Measurements from ENCODE around the gene LRRC37A3.
"Not testable (repeated sequence)": the region's sequence is repeated elsewhere in the genome, so short reads cannot be mapped to it uniquely, and the experiment has no call there.

Gene LRRC37A3

GRCh38 chr17:64925244-64925643 is 6.0 kb upstream of the LRRC37A3 start:
- DNase-seq, result not testable (repeated sequence)

DNA sequence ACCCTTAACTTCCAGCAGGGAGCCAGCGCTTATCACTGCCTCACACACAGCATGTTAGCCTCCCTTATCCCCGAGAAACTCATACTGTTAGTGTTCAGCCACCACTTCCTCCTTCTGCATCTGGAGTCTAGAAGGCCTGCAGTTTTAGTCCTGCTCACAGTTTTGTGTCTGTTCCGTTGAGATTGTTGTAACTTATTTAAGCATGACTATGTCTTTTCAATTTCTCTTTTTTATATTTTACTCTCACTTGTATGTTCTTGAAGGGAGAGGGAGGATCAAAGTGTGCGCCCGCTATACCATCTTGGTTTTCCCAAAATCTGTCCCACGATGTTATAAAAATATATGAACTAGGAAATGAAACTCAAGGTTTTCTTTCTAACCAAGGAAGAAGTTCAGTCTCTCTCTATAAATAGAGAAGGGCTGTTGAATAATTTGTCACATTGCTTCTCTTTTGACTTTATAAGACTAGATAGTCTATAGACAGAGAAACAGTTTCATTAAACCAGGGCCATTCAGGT is 3.8 kb upstream of the LRRC37A3 start:
- not testable (repeated sequence) for DNase-seq

DNA sequence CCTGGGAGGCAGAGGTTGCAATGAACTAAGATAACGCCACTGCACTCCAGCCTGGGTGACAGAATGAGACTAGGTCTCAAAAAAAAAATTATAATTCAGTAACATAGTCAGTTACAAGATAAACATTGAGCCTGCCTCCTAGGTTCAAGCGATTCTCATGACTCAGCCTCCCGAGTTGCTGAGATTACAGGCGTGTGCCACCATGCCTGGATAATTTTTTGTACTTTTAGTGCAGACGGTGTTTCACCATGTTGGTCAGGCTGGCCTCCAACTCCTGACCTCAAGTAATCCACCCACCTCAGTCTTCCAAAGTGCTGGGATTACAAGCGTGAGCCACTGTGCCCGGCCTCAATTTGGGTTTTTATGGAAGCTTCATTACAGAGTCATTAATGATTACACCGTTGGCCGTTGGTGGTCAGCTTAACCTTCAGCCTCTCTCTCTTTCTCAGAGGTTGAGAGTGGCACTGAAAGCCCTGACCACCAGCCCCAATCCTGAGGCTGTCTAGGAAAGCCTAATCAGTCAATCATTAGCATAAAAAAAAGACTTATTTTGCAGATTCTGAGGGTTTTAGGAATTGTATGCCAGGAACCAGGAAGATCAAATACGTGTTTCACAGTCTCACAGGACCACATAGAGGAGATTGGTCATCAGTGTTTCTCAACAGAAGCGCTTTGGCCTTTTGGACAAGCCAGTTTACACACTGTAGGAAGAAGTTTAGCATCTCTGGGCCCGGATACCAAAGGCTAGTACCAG is 1.3 kb upstream of the LRRC37A3 start:
- DNase-seq, result no peak

- no peak for DNase-seq
These were observed 744 bp upstream of the LRRC37A3 start for GRCh38 chr17:64920026-64920418.

- DNase-seq, result peak in 2 of 5 experiments; percentile 17 to 57
These were observed 413 bp downstream of the LRRC37A3 start for GRCh38 chr17:64918842-64919288.

- DNase-seq, result not testable (repeated sequence)
These were observed 1.7 kb downstream of the LRRC37A3 start for GRCh38 chr17:64917540-64917939.

GRCh38 chr17:64915244-64915643 is 4.0 kb downstream of the LRRC37A3 start:
- DNase-seq, result not testable (repeated sequence)

- DNase-seq, result not testable (repeated sequence)
These were observed 9.1 kb downstream of the LRRC37A3 start for GRCh38 chr17:64910191-64910514.

DNA sequence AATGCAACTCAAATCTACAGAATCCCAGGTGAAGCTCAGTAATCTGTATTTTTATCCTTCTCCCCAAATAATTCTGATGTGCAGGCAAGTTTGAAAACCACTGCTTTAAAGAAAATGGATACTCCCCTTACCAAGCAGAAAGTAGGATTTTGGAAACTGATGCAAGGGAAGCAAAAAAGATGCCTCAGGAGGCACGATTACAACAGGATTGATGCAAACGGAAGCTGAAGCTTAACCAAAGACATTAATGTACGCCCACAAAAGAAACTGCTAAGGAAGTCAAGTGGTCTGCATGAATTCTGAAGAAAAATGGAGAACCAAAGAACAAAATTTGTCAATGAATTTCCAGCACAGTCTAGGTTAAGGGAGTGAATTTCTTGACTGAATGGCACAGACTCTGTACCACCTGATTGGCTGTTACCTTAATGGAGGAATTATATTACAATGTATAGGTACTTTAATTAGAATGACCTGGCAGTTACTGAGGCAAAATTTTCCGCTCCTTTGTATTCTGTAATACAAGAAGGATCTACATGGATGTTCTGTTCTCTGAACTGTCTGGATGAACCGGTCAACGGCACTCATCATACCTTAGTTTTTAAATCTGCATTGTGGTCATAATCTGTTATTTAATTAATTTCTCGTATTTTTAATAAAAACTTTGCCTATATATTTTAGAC is 9.6 kb downstream of the LRRC37A3 start:
- DNase-seq, result not testable (repeated sequence)

DNA sequence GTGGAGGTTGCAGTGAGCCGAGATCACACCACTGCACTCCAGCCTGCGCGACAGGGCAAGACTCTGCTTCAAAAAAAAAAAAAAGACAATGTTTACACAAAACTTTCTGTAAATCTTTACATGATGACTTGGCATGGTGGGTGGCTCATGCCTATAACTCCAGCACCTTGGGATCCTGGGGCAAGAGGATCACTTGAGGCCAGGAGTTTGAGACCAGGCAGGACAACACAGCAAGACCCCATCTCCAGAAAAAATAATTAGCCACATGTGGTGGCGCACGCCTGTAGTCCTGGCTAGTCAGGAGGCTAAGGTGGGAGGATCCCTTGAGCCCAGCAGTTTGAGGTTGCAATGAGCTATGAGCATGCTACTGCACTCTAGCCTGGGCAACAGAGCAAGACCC is 15.2 kb downstream of the LRRC37A3 start:
- DNase-seq, result not testable (repeated sequence)

DNA sequence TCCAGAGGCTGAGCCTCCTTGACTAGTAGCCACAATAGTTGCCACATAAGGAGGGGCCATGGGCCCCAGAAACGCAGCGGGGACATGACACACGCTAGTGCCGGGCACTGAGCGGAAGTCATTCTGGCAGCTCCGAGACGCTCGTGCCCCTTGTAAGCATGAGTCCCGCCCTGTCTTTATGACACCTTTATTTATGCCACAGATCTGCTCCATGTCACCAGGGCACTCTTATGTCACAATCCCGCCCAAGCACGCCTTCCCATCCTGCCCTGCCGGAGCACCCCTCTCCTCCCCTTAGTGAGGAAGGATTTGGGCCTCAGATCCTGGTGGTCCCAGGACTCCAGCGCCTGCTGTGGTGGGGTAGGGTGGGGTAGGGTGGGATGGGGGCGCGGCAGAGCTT is 22.1 kb downstream of the LRRC37A3 start:
- DNase-seq, result not testable (repeated sequence)

DNA sequence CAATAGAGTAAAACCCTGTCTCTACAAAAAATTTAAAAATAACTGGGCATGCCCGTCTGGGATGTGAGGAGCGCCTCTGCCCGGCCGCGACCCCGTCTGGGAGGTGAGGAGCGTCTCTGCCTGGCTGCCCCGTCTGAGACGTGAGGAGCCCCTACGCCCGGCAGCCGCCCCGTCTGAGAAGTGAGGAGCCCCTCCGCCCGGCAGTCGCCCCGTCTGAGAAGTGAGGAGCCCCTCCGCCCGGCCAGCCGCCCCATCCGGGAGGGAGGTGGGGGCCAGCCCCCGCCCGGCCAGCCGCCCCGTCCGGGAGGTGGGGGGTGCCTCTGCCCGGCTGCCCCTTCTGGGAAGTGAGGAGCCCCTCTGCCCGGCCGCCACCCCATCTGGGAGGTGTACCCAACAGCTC is 45.1 kb downstream of the LRRC37A3 start:
- not testable (repeated sequence) for DNase-seq

DNA sequence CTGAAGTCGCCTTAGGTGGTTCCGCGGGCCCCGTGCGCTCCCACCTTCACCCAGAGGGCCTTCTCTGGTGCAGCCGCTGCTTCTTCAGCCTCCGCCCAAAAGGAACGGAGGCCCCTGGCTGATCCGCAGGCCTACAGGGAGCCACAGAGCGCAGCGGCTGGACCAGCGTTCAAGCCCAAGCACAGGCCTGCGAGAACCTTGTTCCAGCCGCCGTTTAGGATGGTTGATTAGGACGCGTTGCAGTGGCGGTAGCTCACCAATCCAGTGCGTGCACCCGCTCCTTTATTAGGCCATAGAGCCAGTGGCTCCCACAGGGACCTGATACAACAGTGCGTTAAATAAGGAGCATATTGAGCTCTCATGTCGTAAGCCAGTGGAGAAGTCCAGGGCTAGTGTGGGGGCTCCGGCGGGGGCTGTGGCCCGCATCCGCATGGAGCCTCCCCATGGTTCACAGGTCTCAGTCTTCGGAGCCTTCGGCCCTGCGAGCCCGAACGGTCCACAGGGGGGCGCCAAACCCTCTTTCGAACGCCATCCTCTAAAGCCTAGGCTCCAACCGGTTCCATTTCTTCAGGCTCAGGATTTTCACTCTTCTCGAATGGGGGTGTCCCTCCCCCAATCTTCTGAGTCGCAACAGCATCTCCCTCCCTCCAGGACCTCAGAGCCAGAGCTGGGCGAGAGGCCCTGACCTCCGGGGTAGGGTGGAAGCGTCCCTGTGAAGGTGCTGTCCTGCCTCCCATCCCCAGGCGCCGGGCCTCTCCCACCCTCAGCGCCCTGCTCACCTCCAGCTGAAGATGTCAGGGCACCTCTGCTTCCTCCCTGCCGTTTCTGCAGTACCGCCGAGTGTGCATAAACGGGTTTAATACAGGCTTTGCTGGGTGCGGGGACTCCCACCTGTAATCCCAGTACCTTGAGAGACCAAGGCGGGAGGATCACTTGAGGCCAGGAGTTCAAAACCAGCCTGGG is 71.5 kb downstream of the LRRC37A3 start:
- DNase-seq, result peak; percentile 41 to 74 (median 62)

DNA sequence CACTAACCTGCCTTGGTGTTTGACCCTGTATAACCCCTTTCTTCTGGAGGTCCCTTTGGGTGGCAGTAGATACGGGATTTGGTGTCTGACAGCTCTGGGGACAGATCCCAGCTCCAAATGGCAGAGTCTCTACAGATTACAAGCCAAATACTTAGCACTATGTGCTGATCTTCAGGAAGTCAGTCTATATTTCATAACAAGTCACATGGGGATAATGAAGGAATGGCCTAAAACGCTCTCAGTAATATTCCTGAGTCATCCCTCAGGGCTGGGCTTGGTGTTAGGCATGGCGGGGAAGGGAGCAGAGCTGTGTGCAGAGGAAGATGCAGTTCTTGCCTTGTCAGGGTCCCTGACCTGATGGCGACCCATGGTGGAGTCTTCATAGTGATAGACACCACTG is 72.4 kb downstream of the LRRC37A3 start:
- DNase-seq, result not testable (repeated sequence)

DNA sequence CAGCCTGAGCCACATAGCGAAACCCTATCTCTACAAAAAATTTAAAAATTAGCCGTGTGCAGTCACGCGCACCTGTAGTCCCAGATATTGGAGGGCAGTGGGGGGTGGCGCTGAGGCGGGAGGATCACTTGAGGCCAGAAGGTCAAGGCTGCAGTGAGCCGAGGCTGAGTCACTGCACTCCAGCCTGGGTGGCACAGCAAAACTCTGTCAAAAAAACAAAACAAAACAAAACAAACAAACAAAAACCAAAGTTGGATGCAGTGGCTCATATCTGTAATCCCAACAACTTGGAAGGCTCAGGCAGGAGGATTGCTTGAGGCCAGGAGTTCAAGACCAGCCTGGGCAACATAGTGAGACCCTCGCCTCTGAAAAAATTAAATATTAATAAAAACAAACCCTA is 75.4 kb downstream of the LRRC37A3 start:
- not testable (repeated sequence) for DNase-seq

DNA sequence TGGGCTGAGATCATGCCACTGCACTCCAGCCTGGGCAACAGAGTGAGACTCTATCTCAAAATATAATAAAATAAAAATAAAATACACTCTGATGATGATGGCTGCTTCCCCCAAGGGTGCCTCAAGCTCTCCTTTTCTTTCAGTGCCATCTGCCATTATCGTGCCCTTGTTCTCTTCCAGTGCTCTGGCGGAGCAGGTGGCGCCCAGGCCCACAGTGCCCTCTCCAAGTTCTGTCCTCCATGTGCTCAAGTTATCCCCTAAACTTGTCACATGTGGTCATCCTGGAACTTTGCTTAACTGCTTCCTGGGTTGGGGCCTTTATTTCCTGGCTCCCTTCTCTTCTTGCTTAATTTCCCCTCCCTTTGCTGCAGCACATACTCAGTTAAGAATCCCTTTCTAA is 76.4 kb downstream of the LRRC37A3 start:
- DNase-seq, result not testable (repeated sequence)

DNA sequence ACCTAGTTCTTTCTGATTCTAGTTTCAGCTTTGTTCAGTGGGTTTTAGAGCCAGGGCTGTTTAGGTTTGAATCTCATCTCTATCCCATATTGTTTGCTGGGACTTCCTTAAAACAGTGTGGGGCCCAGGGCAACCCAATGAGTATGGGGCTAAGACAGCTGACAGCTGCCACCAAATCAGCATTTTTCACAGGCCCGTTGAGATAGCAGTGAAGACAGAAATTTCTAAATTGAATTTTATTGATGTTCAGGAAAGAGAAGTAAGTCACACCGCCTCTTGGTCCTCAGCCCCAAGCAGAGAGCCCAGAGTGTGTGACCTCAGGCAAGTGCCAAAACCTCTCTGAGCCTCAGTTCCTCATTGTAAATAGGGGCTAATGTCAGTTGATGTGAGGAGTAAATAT is 78.3 kb downstream of the LRRC37A3 start:
- not testable (repeated sequence) for DNase-seq

DNA sequence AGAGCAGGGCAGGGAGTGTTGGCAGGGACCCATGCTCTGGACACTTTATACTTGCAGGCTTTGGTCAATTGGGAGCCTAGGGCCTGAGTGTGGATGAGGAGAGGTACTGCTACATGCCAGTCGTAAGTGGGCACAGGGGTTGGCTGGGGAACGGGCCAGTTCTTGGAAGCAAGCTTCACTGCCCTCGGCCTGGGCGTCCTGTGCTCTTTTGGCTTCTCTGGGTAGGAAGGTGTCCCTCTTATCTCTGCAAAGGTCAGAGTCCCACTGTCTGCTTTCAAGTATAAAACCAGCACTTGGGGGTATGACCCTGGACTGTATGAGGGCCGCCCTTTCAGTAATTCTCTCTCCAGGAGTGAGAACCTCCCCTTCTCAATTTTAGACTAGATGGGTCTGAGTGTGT is 80.8 kb downstream of the LRRC37A3 start:
- DNase-seq, result not testable (repeated sequence)

GRCh38 chr17:64837018-64837761 is 82.1 kb downstream of the LRRC37A3 start:
- peak; percentile 67 to 92 (median 79) for DNase-seq

DNA sequence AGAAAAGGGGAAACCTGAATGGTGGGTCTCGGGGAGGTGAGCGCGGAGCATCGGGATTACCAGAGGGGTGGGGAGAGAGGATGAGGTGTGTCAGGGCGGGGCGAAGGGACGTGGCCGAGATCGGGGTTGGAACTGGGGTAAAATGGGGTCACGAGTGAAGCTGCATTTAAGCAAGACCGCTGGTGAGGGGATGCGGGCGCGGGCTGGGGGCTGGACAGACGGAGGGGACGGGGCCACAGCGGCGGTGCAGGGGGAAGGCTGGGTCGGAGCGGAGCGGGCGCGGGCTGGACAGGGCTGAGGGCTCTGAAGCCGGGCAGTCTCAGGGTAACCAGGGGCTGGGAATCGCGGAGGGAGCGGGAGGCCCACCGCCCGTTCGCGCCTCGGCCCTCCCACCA is 82.7 kb downstream of the LRRC37A3 start:
- DNase-seq, result peak in 3 of 5 experiments; percentile 2 to 50 (median 42)

GRCh38 chr17:64834060-64834459 is 85.2 kb downstream of the LRRC37A3 start:
- not testable (repeated sequence) for DNase-seq

DNA sequence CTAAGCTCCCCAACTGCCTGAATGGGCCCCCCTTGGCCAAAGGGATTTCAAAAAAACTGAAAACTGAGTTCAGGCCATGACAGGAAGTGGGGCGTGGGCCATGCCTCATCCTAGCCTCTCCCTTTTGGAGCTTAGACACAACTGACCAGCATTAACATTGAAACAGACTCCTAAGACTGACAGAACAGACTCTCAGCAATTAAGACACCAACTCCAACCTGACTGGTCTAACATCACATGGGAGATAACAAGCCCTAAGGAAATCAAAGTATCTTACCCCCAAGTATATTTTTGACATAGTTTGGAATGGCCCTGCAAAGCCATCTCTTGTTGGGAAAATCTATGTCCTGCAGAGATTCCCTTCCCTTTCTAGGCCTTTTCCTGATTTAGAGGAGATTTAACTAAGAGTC is 88.6 kb downstream of the LRRC37A3 start:
- not testable (repeated sequence) for DNase-seq
